ENCODE measurements around the gene GOLGA6B.
"Not testable (repeated sequence)": the region's sequence is repeated elsewhere in the genome, so short reads cannot be mapped to it uniquely, and the experiment has no call there.

GOLGA6B gene

GRCh38 chr15:72669803-72670202 is 15.3 kb downstream of the GOLGA6B start:
- DNase-seq: not testable (repeated sequence)

GRCh38 chr15:72670656-72671352 is 16.3 kb downstream of the GOLGA6B start:
- peak; percentile 67 for DNase-seq

GRCh38 chr15:72671525-72671924 is 17.0 kb downstream of the GOLGA6B start:
- DNase-seq: no peak

- no peak for DNase-seq
These were observed 22.3 kb downstream of the GOLGA6B start for GRCh38 chr15:72676838-72677237.

- no peak for DNase-seq
These were observed 26.4 kb downstream of the GOLGA6B start for GRCh38 chr15:72680931-72681330.

GRCh38 chr15:72682772-72683171 is 28.3 kb downstream of the GOLGA6B start:
- DNase-seq: no peak

GRCh38 chr15:72685301-72685924 is 30.9 kb downstream of the GOLGA6B start:
- no peak for DNase-seq

- DNase-seq: peak; percentile 95
These were observed 31.7 kb downstream of the GOLGA6B start, which contains the start of the genes BBS4 and HIGD2B for GRCh38 chr15:72685925-72686794. BBS4 (plus strand) TSS chr15:72686207; CDS start chr15:72686228, 21 bp downstream. HIGD2B (minus strand) TSS chr15:72686182; CDS start chr15:72676374, 9,808 bp downstream.

- no peak for DNase-seq
These were observed 34.2 kb downstream of the GOLGA6B start for GRCh38 chr15:72688697-72689096.

- DNase-seq: no peak
These were observed 36.4 kb downstream of the GOLGA6B start for GRCh38 chr15:72690938-72691337.

GRCh38 chr15:72698938-72699337 is 44.4 kb downstream of the GOLGA6B start:
- no peak for DNase-seq

- DNase-seq: no peak
These were observed 45.6 kb downstream of the GOLGA6B start for GRCh38 chr15:72700076-72700475.

- DNase-seq: no peak
These were observed 51.8 kb downstream of the GOLGA6B start for GRCh38 chr15:72706266-72706665.

- not testable (repeated sequence) for DNase-seq
These were observed 54.2 kb downstream of the GOLGA6B start for GRCh38 chr15:72708551-72709303.

All from right hindlimb (tissue), 1 donor.